Uterus (tissue), 4 donors: ENCODE measurements around the gene TRMU. TPM values are rescaled to one million over a fixed set of nuclear protein-coding genes. Genes with fewer than 3 reads are reported as not detected.
"Not testable (repeated sequence)": the region's sequence is repeated elsewhere in the genome, so short reads cannot be mapped to it uniquely, and the experiment has no call there.

Experiments
- DNase-seq, 2 donors: peaks; one replicate each; pipeline ENCODE4 v3.0.0-alpha.2; 2019 to 2020
- H3K27ac ChIP-seq, 2 donors: fragments of 200-600 bp; sonication (generic); 1 replicate in 1 of 2; 2 replicates in 1 of 2; pipeline ENCODE4 v1.5.1; 2016 to 2018
- H3K27me3 ChIP-seq, 2 donors: fragments of 200-600 bp; sonication (generic); one replicate each; pipeline ENCODE4 v1.5.1; 2018 to 2019; ENCODE audit warnings: control low read depth in 1 of 2
- H3K36me3 ChIP-seq, 2 donors: fragments of 200-600 bp; sonication (generic); one replicate each; pipeline ENCODE4 v1.5.1; 2019; ENCODE audit warnings: control low read depth in 1 of 2
- H3K4me1 ChIP-seq, 2 donors: fragments of 200-600 bp; sonication (generic); one replicate each; pipeline ENCODE4 v1.5.1; 2018 to 2019; ENCODE audit warnings: control low read depth in 1 of 2
- H3K4me3 ChIP-seq, 2 donors: fragments of 200-600 bp; sonication (generic); 1 replicate in 1 of 2; 2 replicates in 1 of 2; pipeline ENCODE4 v1.5.1; 2018 to 2019; ENCODE audit warnings: mild to moderate bottlenecking in 1 of 2
- H3K9me3 ChIP-seq, 2 donors: fragments of 200-600 bp; sonication (generic); one replicate each; pipeline ENCODE4 v1.5.1; 2019; ENCODE audit warnings: control low read depth in 1 of 2
- POLR2A ChIP-seq, 2 donors: fragments of 450-650 bp; IDR thresholded peaks; one replicate each; pipeline ENCODE4 v1.6.1; 2016; ENCODE audit warnings: antibody characterized with exemption in 2 of 2, mild to moderate bottlenecking in 1 of 2, moderate library complexity in 1 of 2
- intact Hi-C: fragments of 100-400 bp; cut with DNase I; formaldehyde crosslinking; loops from one replicate; pipeline ENCODE4 v1.15.1; 2023; ENCODE audit warnings: low total_unique reads
- total RNA-seq, 4 donors: library from RNA; depleted of rRNA in 3 of 4; stranded (reverse); fragments of >200 nt in 3 of 4; gene quantifications; one replicate each; pipeline versions ENCODE4 v1.1.0 to v1.2.4, GENCODE V29; 2014 to 2023
- TF ChIP-seq, protein P1 (sequence below), 4 experiments: fragments of 200-600 bp in 2 of 4; fragments of 450-650 bp in 2 of 4; sonication (generic) in 2 of 4; IDR thresholded peaks; one replicate each; pipeline ENCODE4 v1.5.1; 2016 to 2019; ENCODE audit warnings: antibody characterized with exemption in 4 of 4, mild to moderate bottlenecking in 2 of 4, moderate library complexity in 1 of 4
- donor health status: DM: yes; HTN: yes; CAD: no.

Gene TRMU
- total RNA-seq, 4 donors from 2014 or later: 14.1 to 52.5 (median 31.2) TPM

DNA sequence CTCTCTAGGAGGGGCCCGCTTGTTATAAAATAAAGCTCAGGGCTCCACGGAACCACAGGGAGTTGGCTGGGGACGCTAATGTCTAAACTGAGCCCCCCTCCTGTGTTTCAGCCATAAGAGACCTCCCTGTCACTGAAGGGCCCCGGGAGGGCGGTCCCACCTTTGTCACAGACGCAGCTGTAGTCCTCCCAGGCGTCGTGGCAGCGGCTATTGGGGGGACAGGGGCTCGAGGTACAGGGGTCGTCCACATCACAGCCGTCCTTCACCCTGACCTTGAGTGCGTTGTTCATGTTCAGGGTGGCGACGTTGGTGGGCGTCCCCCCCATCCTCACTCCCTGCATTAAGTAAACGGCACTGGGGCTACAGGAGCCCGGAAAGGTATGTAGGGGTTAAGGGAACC lies 62.0 kb downstream of the TRMU start:
- TF ChIP-seq POLR2A (IDR thresholded peaks at IDR 0.05): no peak
- TF ChIP-seq, protein P1, sequence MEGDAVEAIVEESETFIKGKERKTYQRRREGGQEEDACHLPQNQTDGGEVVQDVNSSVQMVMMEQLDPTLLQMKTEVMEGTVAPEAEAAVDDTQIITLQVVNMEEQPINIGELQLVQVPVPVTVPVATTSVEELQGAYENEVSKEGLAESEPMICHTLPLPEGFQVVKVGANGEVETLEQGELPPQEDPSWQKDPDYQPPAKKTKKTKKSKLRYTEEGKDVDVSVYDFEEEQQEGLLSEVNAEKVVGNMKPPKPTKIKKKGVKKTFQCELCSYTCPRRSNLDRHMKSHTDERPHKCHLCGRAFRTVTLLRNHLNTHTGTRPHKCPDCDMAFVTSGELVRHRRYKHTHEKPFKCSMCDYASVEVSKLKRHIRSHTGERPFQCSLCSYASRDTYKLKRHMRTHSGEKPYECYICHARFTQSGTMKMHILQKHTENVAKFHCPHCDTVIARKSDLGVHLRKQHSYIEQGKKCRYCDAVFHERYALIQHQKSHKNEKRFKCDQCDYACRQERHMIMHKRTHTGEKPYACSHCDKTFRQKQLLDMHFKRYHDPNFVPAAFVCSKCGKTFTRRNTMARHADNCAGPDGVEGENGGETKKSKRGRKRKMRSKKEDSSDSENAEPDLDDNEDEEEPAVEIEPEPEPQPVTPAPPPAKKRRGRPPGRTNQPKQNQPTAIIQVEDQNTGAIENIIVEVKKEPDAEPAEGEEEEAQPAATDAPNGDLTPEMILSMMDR (IDR thresholded peaks at IDR 0.05): no peak
- intact Hi-C loops: no loop called here

GRCh38 chr22:46397951-46398350 lies 62.4 kb downstream of the TRMU start:
- H3K4me3 ChIP-seq: no peak overlapping the region
- intact Hi-C loops: no loop called here
- H3K36me3 ChIP-seq: no peaks in the 10 kb centered on the region

More for the DNA sequence above, 62.0 kb downstream of the TRMU start:
- DNase-seq: no peak
- H3K36me3 ChIP-seq: no peaks in the 10 kb centered on the region
- no peak overlapping the region for H3K27ac ChIP-seq
- no peaks in the 10 kb centered on the region for H3K4me1 ChIP-seq
- H3K27me3 ChIP-seq: no peaks in the 10 kb centered on the region
- no peak overlapping the region for H3K4me3 ChIP-seq
- H3K9me3 ChIP-seq: no peaks in the 10 kb centered on the region

DNA sequence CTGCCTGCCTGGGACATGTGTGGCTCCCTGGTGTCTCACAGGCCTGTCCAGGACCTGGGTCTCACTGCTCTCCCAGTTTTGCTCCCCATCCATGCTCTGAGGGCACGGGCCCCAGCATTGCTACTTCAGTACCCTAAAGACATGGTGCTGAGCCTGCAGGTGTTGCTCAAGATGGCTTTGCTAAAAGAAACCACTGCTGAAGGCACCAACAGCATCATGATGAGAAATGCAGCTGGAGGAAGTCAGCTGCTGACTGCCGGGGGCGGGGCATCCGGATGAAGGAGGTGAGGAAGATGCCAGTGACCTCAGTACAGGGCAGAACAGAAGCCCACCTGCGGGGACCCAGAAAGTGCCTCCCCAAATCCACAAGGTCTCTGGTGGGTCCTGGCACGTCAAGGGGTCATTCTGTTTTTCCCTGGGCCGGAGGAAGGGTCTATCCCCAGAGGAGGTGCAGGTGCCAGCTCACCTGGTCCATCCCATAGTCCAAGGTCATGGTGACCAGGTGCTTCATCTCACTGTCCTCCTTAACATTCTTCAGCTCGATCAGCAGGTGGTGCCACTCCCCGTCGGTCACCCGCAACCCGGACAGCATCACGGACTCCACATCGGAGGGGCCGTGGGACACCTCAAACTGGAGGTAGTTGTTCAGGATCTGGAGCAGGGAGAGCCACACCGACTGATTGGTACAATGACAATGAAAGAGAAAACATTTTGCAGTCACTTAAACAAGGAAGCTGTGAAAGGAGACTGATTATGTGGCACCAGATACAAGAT lies 63.9 kb downstream of the TRMU start:
- H3K9me3 ChIP-seq: no peaks in the 10 kb centered on the region
- H3K4me3 ChIP-seq: no peak overlapping the region
- intact Hi-C loops: no loop called here
- no peak for DNase-seq
- H3K27me3 ChIP-seq: no peaks in the 10 kb centered on the region
- H3K4me1 ChIP-seq: no peaks in the 10 kb centered on the region
- no peak overlapping the region for H3K27ac ChIP-seq
- TF ChIP-seq POLR2A (IDR thresholded peaks at IDR 0.05): no peak
- TF ChIP-seq, protein P1 (IDR thresholded peaks at IDR 0.05): no peak
- H3K36me3 ChIP-seq: no peaks in the 10 kb centered on the region

More at GRCh38 chr22:46397951-46398350, 62.4 kb downstream of the TRMU start:
- no peak for TF ChIP-seq POLR2A (IDR thresholded peaks at IDR 0.05)
- H3K9me3 ChIP-seq: no peaks in the 10 kb centered on the region
- no peak overlapping the region for H3K27ac ChIP-seq
- no peak for DNase-seq
- H3K4me1 ChIP-seq: no peaks in the 10 kb centered on the region
- no peaks in the 10 kb centered on the region for H3K27me3 ChIP-seq

DNA sequence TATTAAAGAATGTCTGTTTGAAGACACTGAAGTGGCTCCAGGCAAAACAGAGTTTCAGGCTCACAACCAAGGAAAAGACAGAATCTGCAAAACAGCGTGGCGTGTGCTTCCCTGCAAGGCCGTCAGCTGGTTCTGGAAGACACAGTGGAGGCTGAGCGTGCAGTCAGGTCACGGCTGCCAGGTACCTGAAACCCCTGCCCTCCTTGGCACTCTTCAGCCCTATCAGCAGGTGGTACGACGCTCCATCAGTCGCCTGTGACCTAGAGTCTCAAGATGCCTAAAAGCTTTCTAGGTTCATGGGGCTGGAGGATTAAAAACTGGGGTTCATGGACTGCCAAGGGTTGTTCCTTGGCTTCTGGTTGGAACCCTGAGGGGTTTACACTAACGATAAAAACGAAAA lies 65.9 kb downstream of the TRMU start:
- Histone ChIP-seq H3K27me3 (no peaks in the 10 kb centered on the region), H3K9me3 (no peaks in the 10 kb centered on the region), H3K36me3 (no peaks in the 10 kb centered on the region), H3K4me3 (no peak overlapping the region), H3K27ac (no peak overlapping the region), H3K4me1 (no peaks in the 10 kb centered on the region)
- intact Hi-C loops: no loop called here
- TF ChIP-seq, protein P1 (IDR thresholded peaks at IDR 0.05): no peak
- TF ChIP-seq POLR2A (IDR thresholded peaks at IDR 0.05): no peak
- no peak for DNase-seq

DNA sequence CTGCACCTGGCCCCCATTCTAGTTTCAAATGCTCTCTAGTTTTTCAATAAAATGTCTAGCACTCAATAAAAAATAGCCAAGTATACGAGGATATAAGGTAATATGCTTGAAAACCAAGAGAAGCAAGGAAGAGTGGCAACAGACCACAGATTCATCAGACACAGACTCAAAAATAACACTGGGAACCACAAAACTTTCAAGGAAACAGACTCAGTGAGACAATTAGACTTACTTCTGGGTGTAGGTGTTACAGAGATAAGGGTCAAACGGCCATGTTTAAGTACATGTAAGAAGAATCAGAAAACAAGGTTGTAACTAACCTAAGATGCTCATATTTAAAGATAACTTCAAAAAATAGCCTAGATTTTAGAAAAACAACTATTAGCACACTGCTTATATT lies 67.0 kb downstream of the TRMU start:
- Histone ChIP-seq H3K27me3 (no peaks in the 10 kb centered on the region), H3K36me3 (no peaks in the 10 kb centered on the region), H3K27ac (no peak overlapping the region), H3K4me3 (no peak overlapping the region), H3K9me3 (no peaks in the 10 kb centered on the region), H3K4me1 (no peaks in the 10 kb centered on the region)
- no peak for DNase-seq
- intact Hi-C loops: no loop called here
- TF ChIP-seq POLR2A (IDR thresholded peaks at IDR 0.05): no peak
- TF ChIP-seq, protein P1 (IDR thresholded peaks at IDR 0.05): no peak

DNA sequence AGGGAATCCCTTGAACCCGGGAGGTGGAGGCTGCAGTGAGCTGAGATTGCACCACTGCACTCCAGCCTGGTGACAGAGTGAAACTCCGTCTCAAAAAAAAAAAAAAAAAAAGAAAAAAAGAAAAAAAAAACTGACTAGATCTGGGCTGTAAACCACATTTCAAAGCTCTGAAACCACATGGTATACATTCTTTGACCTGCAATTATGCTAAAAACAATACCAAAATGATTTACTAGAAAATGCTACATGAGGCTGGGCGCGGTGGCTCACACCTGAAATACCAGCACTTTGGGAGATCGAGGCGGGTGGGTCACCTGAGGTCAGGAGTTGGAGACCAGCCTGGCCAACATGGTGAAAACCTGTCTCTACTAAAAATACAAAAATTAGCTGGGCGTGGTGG lies 68.4 kb downstream of the TRMU start:
- intact Hi-C loops, H3K4me1 ChIP-seq, H3K27ac ChIP-seq, H3K9me3 ChIP-seq, DNase-seq, H3K27me3 ChIP-seq, H3K4me3 ChIP-seq, H3K36me3 ChIP-seq: not testable (repeated sequence)
